Measurements from ENCODE around the gene EXOC6B. TPM values are rescaled to one million over a fixed set of nuclear protein-coding genes. Genes with fewer than 3 reads are reported as not detected.

EXOC6B gene
- total and polyA plus RNA-seq, 8 donors = 22.1 to 30.8 (median 25.9) TPM

DNA sequence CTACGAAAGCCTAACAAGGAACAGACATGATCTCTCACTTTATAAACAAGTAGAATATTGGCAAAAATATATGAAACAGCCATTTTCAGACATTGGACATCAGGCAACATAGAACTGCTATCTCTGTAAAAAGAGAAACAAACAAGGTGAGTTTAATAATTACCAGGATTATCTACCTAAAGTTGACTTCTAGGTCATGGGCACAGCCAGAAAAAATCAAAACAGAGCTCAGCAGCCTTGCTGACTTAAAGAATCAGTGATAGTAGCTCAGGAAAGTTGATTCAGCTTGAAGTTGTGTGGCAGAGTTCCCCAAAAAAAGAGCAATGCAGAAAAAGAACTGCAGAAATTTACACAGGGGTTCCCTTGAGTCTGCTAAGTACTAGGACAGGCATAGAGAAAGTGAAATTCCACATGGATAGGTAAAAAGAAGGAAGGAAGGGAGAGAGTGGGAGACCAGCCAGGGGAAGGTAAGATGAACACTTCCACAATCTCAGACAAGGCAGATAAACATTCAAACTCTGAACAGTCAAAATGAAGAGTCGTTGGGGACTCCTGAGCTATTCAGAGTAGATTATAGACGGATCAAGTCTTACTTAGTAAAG, 102.0 kb downstream of the EXOC6B start:
- no peak for ATAC-seq
- Histone ChIP-seq H3K36me3 (no peaks in the 10 kb centered on the region), H3K9me3 (no peaks in the 10 kb centered on the region), H3K4me1 (no peaks in the 10 kb centered on the region), H3K27me3 (no peaks in the 10 kb centered on the region), H3K27ac (no peak overlapping the region), H3K4me3 (no peak overlapping the region)
- DNase-seq = no peak
- TF ChIP-seq, protein P1, sequence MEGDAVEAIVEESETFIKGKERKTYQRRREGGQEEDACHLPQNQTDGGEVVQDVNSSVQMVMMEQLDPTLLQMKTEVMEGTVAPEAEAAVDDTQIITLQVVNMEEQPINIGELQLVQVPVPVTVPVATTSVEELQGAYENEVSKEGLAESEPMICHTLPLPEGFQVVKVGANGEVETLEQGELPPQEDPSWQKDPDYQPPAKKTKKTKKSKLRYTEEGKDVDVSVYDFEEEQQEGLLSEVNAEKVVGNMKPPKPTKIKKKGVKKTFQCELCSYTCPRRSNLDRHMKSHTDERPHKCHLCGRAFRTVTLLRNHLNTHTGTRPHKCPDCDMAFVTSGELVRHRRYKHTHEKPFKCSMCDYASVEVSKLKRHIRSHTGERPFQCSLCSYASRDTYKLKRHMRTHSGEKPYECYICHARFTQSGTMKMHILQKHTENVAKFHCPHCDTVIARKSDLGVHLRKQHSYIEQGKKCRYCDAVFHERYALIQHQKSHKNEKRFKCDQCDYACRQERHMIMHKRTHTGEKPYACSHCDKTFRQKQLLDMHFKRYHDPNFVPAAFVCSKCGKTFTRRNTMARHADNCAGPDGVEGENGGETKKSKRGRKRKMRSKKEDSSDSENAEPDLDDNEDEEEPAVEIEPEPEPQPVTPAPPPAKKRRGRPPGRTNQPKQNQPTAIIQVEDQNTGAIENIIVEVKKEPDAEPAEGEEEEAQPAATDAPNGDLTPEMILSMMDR (IDR thresholded peaks at IDR 0.05) = no peak
- intact Hi-C loops (cut with DNase I) = no loop called here

DNA sequence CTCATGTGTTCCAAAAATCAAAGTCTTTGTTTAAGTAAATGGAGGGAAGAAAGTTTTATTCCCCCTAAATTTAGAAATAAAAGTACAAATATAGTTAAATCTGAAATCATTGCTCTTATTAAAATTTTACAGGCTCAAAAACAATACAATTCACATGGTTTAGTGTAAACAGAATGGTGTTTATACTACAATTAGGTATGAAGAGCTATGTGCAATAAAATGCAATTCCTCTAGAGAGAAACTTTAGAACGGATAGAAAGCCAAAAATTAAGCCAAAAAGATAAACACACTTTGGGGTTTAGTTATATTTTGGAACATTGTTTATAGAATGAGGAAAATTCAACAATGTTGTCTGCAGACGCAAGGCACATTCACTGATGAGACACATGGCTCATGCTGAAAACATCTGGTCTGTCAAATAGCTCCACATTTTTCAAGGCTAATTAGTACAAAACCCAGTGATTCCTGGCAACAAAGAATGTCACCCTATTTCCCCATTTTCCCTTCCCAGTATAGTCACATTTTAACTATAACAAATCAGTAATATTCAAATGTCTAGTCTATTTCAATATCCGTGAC, 103.3 kb downstream of the EXOC6B start:
- DNase-seq = peak in 2 of 4 donors; percentile 37 to 50
- intact Hi-C loops (cut with DNase I) = no loop called here
- Histone ChIP-seq H3K27ac (no peak overlapping the region), H3K27me3 (no peaks in the 10 kb centered on the region), H3K36me3 (no peaks in the 10 kb centered on the region), H3K4me1 (no peaks in the 10 kb centered on the region), H3K9me3 (no peaks in the 10 kb centered on the region), H3K4me3 (no peak overlapping the region)
- ATAC-seq = no peak
- TF ChIP-seq, protein P1 (IDR thresholded peaks at IDR 0.05) = no peak

DNA sequence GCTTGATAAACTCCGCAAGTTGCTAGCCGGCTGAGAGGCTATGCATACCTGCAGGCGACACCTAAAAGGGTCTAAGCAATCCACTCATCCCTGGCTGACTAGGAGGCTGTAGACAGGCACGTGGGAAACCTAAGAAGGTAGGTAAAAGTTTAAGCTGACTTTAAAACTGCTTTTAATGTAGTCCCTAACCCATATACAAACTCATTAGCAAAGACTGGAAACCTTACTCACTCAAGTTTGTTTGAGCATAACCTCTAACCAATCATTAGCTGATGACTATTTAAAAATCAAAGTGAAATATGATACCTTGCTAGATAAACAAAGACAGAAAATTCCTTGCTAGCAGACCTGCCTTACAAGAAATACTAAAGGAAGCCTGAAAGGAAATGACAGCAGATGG, 106.4 kb downstream of the EXOC6B start:
- intact Hi-C loops (cut with DNase I) = no loop called here
- DNase-seq (peak in 1 of 4 donors; percentile 22), ATAC-seq (peak; percentile 76)
- no peaks in the 10 kb centered on the region for H3K4me1 ChIP-seq
- no peak overlapping the region for H3K27ac ChIP-seq
- TF ChIP-seq, protein P1 (IDR thresholded peaks at IDR 0.05) = no peak
- no peak overlapping the region for H3K4me3 ChIP-seq
- H3K36me3 ChIP-seq = no peaks in the 10 kb centered on the region
- no peaks in the 10 kb centered on the region for H3K27me3 ChIP-seq
- no peaks in the 10 kb centered on the region for H3K9me3 ChIP-seq

DNA sequence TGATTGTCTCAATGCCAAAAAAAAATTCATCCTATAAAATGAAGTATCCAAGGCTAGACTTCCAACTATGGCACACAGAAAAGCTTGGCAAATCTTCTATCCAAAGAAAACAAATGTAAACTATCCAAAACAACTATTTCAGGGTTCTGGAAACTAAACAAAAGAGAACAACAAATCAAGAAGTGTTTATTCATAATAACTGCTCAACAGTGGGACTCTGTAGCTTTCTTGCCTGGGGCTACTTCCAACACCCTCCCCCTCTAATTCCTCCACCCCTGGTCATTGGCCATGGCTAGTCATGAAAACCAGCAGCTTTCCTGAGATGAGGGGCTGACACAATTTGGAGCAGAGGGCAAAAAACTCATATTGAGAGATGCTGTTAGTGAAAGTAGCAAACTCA, 107.0 kb downstream of the EXOC6B start:
- Histone ChIP-seq H3K9me3 (no peaks in the 10 kb centered on the region), H3K27me3 (no peaks in the 10 kb centered on the region), H3K4me1 (no peaks in the 10 kb centered on the region), H3K4me3 (no peak overlapping the region), H3K36me3 (no peaks in the 10 kb centered on the region), H3K27ac (no peak overlapping the region)
- intact Hi-C loops (cut with DNase I) = no loop called here
- ATAC-seq (peak; percentile 37), DNase-seq (peak in 2 of 4 donors; percentile 69 to 71)
- TF ChIP-seq, protein P1 (IDR thresholded peaks at IDR 0.05) = no peak

DNA sequence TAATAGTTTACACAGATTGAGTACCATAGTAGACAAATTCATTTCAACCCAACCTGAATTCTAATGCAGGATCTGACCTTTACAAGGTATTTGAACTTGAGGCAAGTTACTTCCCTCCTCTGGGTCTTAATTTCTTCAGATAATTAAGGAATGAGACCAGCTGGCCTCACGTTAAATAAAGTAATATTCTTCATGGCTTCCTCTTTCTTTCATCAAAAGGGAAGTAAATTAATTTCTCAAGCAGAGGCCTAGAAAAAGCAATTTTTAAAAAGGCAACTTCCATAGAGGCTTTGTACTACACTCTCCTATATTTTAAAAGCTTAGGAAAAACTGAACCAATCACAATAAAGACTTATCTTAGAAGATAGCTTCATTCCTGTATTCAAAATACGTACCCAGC, 109.2 kb downstream of the EXOC6B start:
- no peaks in the 10 kb centered on the region for H3K27me3 ChIP-seq
- no peak for DNase-seq

More for the DNA sequence above, 109.2 kb downstream of the EXOC6B start:
- no peaks in the 10 kb centered on the region for H3K4me1 ChIP-seq
- H3K9me3 ChIP-seq = no peaks in the 10 kb centered on the region
- H3K36me3 ChIP-seq = no peaks in the 10 kb centered on the region
- intact Hi-C loops (cut with DNase I) = no loop called here
- no peak overlapping the region for H3K27ac ChIP-seq
- no peak overlapping the region for H3K4me3 ChIP-seq
- ATAC-seq = no peak
- TF ChIP-seq, protein P1 (IDR thresholded peaks at IDR 0.05) = no peak
